AG04449 (cell line): ENCODE measurements around the gene PMEPA1.

ENCODE experiments used
- CTCF ChIA-PET: fragments of 350-600 bp; formaldehyde crosslinking; extraction: SDS; loops from one replicate; lab custom pipeline; 2021; ENCODE audit warnings: antibody characterized with exemption; lab: Yijun Ruan, JAX
- POLR2A ChIA-PET: fragments of 400-600, 350-600 bp; formaldehyde crosslinking; extraction: SDS; loops from one replicate; lab custom pipeline; 2020; ENCODE audit warnings: antibody characterized with exemption, inconsistent platforms; lab: Yijun Ruan, JAX
- DNase-seq: peaks from one replicate; pipeline ENCODE4 v3.0.0-alpha.2; 2010; ENCODE audit warnings: low read depth, low spot score
- H3K4me3 ChIP-seq: 2 replicates; pipeline ENCODE4 v1.5.1; 2011; ENCODE audit warnings: low read depth, mild to moderate bottlenecking, control low read depth, low read length
- CTCF ChIP-seq: IDR thresholded peaks from one replicate; pipeline ENCODE4 v1.5.1; 2011; ENCODE audit warnings: mild to moderate bottlenecking, moderate library complexity, low read length, control low read depth, inconsistent platforms; ENCODE audit not compliant: insufficient read depth; ENCODE audit errors: missing control alignments

Gene PMEPA1

GRCh38 chr20:57719951-57720350, 10.1 kb upstream of the PMEPA1 start:
- ChIA-PET POLR2A (no interaction called here), CTCF (interaction anchor here (1.3 kb wide), 1 partner anchor 20 kb away, joined by 5 read pairs; no protein-coding TSS in a partner anchor)
- no peak for TF ChIP-seq CTCF
- H3K4me3 ChIP-seq = no peak overlapping the region
- no peak for DNase-seq

GRCh38 chr20:57718490-57719009, 8.7 kb upstream of the PMEPA1 start:
- peak overlapping the region; percentile 50 for H3K4me3 ChIP-seq
- ChIA-PET POLR2A (interaction anchor here (1.5 kb wide), 1 partner anchor 8 kb away, joined by 3 read pairs; the partner anchor contains the start of gene PMEPA1), CTCF (interaction anchor here (1.1 kb wide), 1 partner anchor 16 kb away, joined by 3 read pairs; no protein-coding TSS in a partner anchor)
- no peak for TF ChIP-seq CTCF
- peak; percentile 79 for DNase-seq

- DNase-seq = no peak
- no peak for TF ChIP-seq CTCF
- no peak overlapping the region for H3K4me3 ChIP-seq
- POLR2A ChIA-PET = interaction anchor here (1.5 kb wide), 1 partner anchor 8 kb away, joined by 3 read pairs; the partner anchor contains the start of gene PMEPA1
- CTCF ChIA-PET = interaction anchor here (1.1 kb wide), 1 partner anchor 16 kb away, joined by 3 read pairs; no protein-coding TSS in a partner anchor
These were observed 8.0 kb upstream of the PMEPA1 start for GRCh38 chr20:57717797-57718196.

GRCh38 chr20:57716901-57717300, 7.1 kb upstream of the PMEPA1 start:
- no peak for TF ChIP-seq CTCF
- H3K4me3 ChIP-seq = no peak overlapping the region
- no peak for DNase-seq
- ChIA-PET CTCF (no interaction called here), POLR2A (no interaction called here)

- DNase-seq = no peak
- CTCF ChIA-PET = interaction anchor here (0.6 kb wide), 1 partner anchor 9 kb away, joined by 3 read pairs; no protein-coding TSS in a partner anchor
- no peak overlapping the region for H3K4me3 ChIP-seq
- POLR2A ChIA-PET = interaction anchor here (0.8 kb wide), 1 partner anchor 11 kb away, joined by 3 read pairs; no protein-coding TSS in a partner anchor
- no peak for TF ChIP-seq CTCF
These were observed 6.4 kb upstream of the PMEPA1 start for GRCh38 chr20:57716202-57716601.

- POLR2A ChIA-PET = interaction anchor here (0.8 to 1.1 kb wide), 2 partner anchors 12 to 18 kb away, joined by 3 read pairs; no protein-coding TSS in a partner anchor
- DNase-seq = no peak
- no peak overlapping the region for H3K4me3 ChIP-seq
- CTCF ChIA-PET = interaction anchor here (0.6 kb wide), 1 partner anchor 10 kb away, joined by 3 read pairs; no protein-coding TSS in a partner anchor
- no peak for TF ChIP-seq CTCF
These were observed 5.6 kb upstream of the PMEPA1 start for GRCh38 chr20:57715268-57715904.
